Placental epithelial cell (primary cell): ENCODE data around the gene EPHA8. TPM values are rescaled to one million over a fixed set of nuclear protein-coding genes. Genes with fewer than 3 reads are reported as not detected.

Experiments
- small RNA-seq: library from RNA; depleted of rRNA; stranded (forward); fragments of <200 nt; gene quantifications from one replicate; pipeline ENCODE3, GENCODE V24; 2012
- total RNA-seq: library from RNA; depleted of rRNA; stranded (reverse); fragments of >200 nt; gene quantifications from 2 replicates; pipeline ENCODE4 v1.2.3, GENCODE V29; 2012

Gene EPHA8
- not detected in 2 replicates for total RNA-seq

DNA sequence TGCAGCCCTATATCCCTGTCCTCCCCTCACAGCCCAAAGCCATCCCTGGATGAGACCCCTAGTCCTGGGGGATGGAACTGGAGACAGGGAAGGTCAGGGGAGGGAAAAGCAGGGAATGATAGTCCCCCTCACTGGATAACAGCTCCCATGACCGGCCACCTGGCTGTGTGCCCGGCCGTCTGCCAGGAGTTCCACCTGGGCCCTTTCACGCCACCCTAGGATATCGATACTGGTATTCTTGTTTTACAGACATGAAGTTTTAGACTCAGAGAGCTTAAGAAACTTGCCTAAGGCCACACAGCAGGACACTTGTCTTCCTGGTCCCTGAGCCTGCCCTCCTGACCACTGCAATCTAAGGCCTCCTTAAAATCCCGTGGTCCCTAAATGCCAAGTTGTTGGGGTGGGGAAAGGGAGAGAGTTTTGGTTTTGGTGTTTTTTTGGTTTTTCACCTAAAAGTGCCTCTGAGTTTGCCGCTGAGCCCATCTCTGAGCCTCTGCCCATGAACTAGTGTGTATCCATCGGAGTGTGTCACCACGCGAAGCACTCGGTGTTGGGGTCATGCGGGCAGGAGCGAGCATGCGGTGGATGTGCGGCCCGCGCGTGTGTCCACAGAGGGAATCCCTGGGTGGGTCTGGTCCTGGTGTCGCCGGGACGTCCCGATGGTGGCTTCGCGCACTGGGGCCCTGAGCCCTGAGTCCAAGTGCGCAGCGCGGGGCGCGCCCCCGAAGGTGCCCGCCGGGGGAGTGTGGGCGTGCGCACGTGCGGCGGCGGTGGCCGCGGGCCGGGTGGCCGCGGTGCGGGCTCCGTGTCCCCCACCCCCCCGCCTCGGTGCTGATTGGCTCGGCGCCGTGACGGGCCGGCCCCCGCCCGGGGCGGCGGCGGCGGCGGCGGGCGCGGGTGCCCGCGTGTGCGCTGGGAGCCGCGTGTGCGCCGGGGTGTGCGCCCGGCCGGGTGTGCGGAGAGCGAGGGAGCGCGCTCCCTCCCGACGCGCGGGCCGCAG, at the start of gene EPHA8:
TSS of gene EPHA8 (plus strand) at position 906 of the 1,000 bp plus-strand sequence. CDS start 147 bp downstream, outside the sequence.

GRCh38 chr1:22636353-22636752, 73.1 kb downstream of the EPHA8 start, which contains the start of gene C1QA:
C1QA (plus strand) TSS chr1:22636628; CDS start chr1:22637617, 989 bp downstream.

DNA sequence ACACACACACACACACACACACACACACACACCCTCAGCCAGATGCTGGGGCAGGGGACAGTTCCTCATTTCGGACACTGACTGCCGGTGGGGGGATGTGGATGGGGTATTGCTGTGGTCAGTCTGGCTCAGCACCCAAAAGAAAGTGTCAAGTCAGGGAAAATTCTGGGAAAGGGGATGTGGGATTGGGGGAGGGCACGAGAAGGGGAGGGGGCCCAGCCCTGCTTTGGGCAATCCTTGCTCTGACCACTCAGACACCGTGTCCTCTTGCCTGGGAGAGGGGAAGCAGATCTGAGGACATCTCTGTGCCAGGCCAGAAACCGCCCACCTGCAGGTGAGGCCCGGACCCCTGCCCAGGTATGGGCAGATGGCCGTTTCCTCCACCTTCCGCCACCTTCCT, 80.1 kb downstream of the EPHA8 start, which contains the start of gene C1QC:
TSS of gene C1QC (plus strand) at position 253 of the 400 bp plus-strand sequence. CDS start 391 bp downstream, outside the sequence.

DNA sequence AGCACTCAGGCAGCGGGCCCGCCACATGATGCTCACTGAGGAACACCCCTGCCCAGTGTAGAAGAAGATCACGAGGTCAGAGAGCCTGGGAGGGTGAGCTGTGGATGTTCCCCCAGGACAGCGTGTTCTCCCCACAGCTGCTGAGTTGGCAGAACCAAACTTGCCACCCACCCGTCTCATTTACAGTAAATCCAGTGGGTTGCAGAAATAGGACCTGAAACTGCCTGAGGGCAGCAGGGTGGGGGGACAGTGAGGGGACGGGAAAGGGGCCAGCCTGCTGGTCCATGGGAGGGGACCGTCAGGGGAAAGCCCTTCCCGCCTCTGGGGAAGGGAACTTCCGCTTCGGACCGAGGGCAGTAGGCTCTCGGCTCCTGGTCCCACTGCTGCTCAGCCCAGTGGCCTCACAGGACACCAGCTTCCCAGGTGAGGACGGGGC, 89.6 kb downstream of the EPHA8 start, which contains the start of gene C1QB:
TSS of gene C1QB (plus strand) at position 356 of the 436 bp plus-strand sequence. CDS start 6,227 bp downstream, outside the sequence.

Small RNA genes lying within 50 kb of the gene (small RNA-seq; reads per million reads assigned to genes)
- not detected for gene MIR6127

Other genes with a start within 250 kb of the EPHA8 start
- gene ZBTB40, start 111.6 kb upstream of the EPHA8 start, total RNA-seq, result 11.4 and 13.6 TPM in 2 replicates
- not detected in 2 replicates for gene C1QA, start 73.1 kb downstream of the EPHA8 start, total RNA-seq
- gene C1QC, start 80.1 kb downstream of the EPHA8 start, total RNA-seq, result not detected in 2 replicates
- not detected in 2 replicates for gene C1QB, start 89.7 kb downstream of the EPHA8 start, total RNA-seq
- gene EPHB2, start 147.3 kb downstream of the EPHA8 start, total RNA-seq, result 3.5 and 25.9 TPM in 2 replicates